WI38 (cell line): ENCODE results near the gene PLEKHB2.

Experiments
- H3K4me3 ChIP-seq: 2 replicates; pipeline ENCODE4 v1.5.1; 2011; ENCODE audit warnings: low read depth, mild to moderate bottlenecking, control low read depth, low read length
- CTCF ChIP-seq: IDR thresholded peaks from 2 replicates; pipeline ENCODE4 v1.5.1; 2012; ENCODE audit warnings: low read depth, mild to moderate bottlenecking, control low read depth, low read length

PLEKHB2 gene

GRCh38 chr2:131120815-131121317, 15.7 kb downstream of the PLEKHB2 start:
- TF ChIP-seq CTCF = no peak
- no peak overlapping the region for H3K4me3 ChIP-seq

- H3K4me3 ChIP-seq = no peak overlapping the region
- TF ChIP-seq CTCF = no peak
Measured at GRCh38 chr2:131121464-131121863, 16.3 kb downstream of the PLEKHB2 start.

GRCh38 chr2:131122496-131122895, 17.4 kb downstream of the PLEKHB2 start:
- no peak overlapping the region for H3K4me3 ChIP-seq
- no peak for TF ChIP-seq CTCF

- no peak for TF ChIP-seq CTCF
- H3K4me3 ChIP-seq = no peak overlapping the region
Measured at GRCh38 chr2:131123192-131123591, 18.1 kb downstream of the PLEKHB2 start.

GRCh38 chr2:131125195-131125757, 20.1 kb downstream of the PLEKHB2 start:
- H3K4me3 ChIP-seq = no peak overlapping the region
- TF ChIP-seq CTCF = no peak

GRCh38 chr2:131126436-131126835, 21.3 kb downstream of the PLEKHB2 start:
- no peak for TF ChIP-seq CTCF

GRCh38 chr2:131127076-131127475, 21.9 kb downstream of the PLEKHB2 start:
- TF ChIP-seq CTCF = no peak
- H3K4me3 ChIP-seq = no peak overlapping the region

More at GRCh38 chr2:131126436-131126835, 21.3 kb downstream of the PLEKHB2 start:
- H3K4me3 ChIP-seq = no peak overlapping the region
